Rectal smooth muscle tissue (tissue), 1 donor: ENCODE data around the gene DLG1.
"Not testable (repeated sequence)": the region's sequence is repeated elsewhere in the genome, so short reads cannot be mapped to it uniquely, and the experiment has no call there.

Experiments
- H3K27ac ChIP-seq: one replicate; pipeline ENCODE4 v1.7.0; 2013; ENCODE audit warnings: low read depth, low read length, inconsistent platforms
- H3K27me3 ChIP-seq: one replicate; pipeline ENCODE4 v1.7.0; 2013; ENCODE audit warnings: low read length; ENCODE audit not compliant: control insufficient read depth, insufficient read depth
- H3K36me3 ChIP-seq: one replicate; pipeline ENCODE4 v1.7.0; 2013; ENCODE audit warnings: low read length; ENCODE audit not compliant: control insufficient read depth, insufficient read depth
- H3K4me1 ChIP-seq: one replicate; pipeline ENCODE4 v1.7.0; 2013; ENCODE audit warnings: low read length; ENCODE audit not compliant: control insufficient read depth, insufficient read depth
- H3K4me3 ChIP-seq: one replicate; pipeline ENCODE4 v1.7.0; 2013; ENCODE audit warnings: low read length
- H3K9ac ChIP-seq: one replicate; pipeline ENCODE4 v1.7.0; 2013; ENCODE audit warnings: low read length

DLG1 gene

GRCh38 chr3:197082871-197083270, 215.5 kb downstream of the DLG1 start:
- Histone ChIP-seq H3K9ac (no peak overlapping the region), H3K36me3 (no peaks in the 10 kb centered on the region), H3K4me1 (no peaks in the 10 kb centered on the region), H3K27ac (no peak overlapping the region), H3K4me3 (no peak overlapping the region), H3K27me3 (no peaks in the 10 kb centered on the region)

- no peak overlapping the region for H3K4me3 ChIP-seq
- no peaks in the 10 kb centered on the region for H3K27me3 ChIP-seq
- no peak overlapping the region for H3K9ac ChIP-seq
- no peaks in the 10 kb centered on the region for H3K4me1 ChIP-seq
- H3K36me3 ChIP-seq, result peaks cover 2% of the 10 kb centered on the region
- H3K27ac ChIP-seq, result no peak overlapping the region
These were observed 218.1 kb downstream of the DLG1 start for GRCh38 chr3:197080344-197080743.

DNA sequence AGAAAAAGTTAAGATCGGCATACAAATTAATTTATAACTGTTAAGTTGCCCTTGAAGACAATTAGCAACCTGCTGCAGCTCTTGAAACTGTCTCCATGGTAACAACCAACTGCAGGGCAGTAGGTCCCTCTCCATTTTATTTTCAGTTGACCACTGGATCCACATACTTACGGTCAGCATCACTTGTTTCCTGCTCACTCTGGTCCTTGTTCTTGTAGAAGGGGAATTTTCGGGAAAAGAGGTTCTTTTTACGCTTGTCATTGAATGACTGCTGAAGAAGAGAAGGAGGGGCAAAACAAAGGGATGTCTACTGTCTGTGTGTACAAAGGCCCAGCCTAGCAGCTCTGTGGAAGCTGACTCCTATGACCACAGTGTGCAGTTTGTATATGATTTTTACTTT, 222.0 kb downstream of the DLG1 start:
- no peaks in the 10 kb centered on the region for H3K4me1 ChIP-seq
- H3K4me3 ChIP-seq, result no peak overlapping the region
- H3K36me3 ChIP-seq, result peaks cover 2% of the 10 kb centered on the region
- no peak overlapping the region for H3K9ac ChIP-seq
- no peak overlapping the region for H3K27ac ChIP-seq
- H3K27me3 ChIP-seq, result no peaks in the 10 kb centered on the region

GRCh38 chr3:197068077-197068476, 230.3 kb downstream of the DLG1 start:
- Histone ChIP-seq H3K27me3 (no peaks in the 10 kb centered on the region), H3K9ac (no peak overlapping the region), H3K36me3 (peaks cover 2% of the 10 kb centered on the region), H3K4me3 (no peak overlapping the region), H3K4me1 (no peaks in the 10 kb centered on the region), H3K27ac (no peak overlapping the region)

DNA sequence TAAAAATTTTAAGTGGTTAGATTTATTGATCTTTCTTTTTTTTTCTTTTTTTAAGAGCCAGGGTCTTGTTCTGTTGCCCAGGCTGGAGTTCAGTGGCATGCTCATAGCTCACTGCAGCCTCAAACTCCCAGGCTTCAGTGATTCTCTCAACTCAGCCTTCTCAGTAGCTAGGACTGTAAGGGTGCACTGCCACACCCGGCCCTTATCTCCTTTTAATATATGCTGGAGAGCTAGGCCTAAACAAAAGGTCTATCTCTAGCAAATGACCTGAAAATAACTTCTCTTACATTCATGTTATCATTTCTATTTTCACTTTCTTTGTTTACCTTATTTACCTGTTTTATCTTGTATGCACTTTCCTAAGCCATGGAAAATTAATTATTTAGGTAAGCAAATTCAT, 233.6 kb downstream of the DLG1 start:
- H3K4me1 ChIP-seq, result no peaks in the 10 kb centered on the region
- H3K27me3 ChIP-seq, result no peaks in the 10 kb centered on the region
- H3K27ac ChIP-seq, result no peak overlapping the region
- no peak overlapping the region for H3K9ac ChIP-seq
- no peak overlapping the region for H3K4me3 ChIP-seq
- peaks cover 2% of the 10 kb centered on the region for H3K36me3 ChIP-seq

- Histone ChIP-seq H3K4me1 (no peaks in the 10 kb centered on the region), H3K9ac (no peak overlapping the region), H3K27me3 (no peaks in the 10 kb centered on the region), H3K27ac (no peak overlapping the region), H3K4me3 (no peak overlapping the region), H3K36me3 (peaks cover 3% of the 10 kb centered on the region)
These were observed 236.0 kb downstream of the DLG1 start for GRCh38 chr3:197062446-197062845.

DNA sequence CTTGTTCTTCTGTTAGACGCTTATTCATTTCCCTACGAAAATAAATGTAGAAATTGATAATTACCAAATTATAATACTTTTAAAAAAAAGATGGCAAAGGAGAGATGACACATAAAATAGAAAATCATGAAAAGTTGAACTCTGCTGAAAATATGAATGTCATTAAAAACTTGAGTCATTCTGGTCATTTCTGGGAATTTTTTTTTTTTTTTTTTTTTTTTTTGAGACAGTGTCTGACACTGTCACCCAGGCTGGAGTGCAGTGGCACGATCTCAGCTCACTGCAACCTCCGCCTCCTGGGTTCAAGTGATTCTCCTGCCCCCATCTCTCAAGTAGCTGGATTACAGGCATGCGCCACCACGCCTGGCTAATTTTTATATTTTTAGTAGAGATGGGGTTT, 246.8 kb downstream of the DLG1 start:
- not testable (repeated sequence) for H3K4me1 ChIP-seq, H3K4me3 ChIP-seq, H3K27ac ChIP-seq, H3K36me3 ChIP-seq, H3K27me3 ChIP-seq, H3K9ac ChIP-seq

- H3K9ac ChIP-seq, result no peak overlapping the region
- H3K4me3 ChIP-seq, result no peak overlapping the region
- no peaks in the 10 kb centered on the region for H3K36me3 ChIP-seq
- H3K27ac ChIP-seq, result no peak overlapping the region
- no peaks in the 10 kb centered on the region for H3K27me3 ChIP-seq
- no peaks in the 10 kb centered on the region for H3K4me1 ChIP-seq
These were observed 247.9 kb downstream of the DLG1 start for GRCh38 chr3:197050511-197050910.

DNA sequence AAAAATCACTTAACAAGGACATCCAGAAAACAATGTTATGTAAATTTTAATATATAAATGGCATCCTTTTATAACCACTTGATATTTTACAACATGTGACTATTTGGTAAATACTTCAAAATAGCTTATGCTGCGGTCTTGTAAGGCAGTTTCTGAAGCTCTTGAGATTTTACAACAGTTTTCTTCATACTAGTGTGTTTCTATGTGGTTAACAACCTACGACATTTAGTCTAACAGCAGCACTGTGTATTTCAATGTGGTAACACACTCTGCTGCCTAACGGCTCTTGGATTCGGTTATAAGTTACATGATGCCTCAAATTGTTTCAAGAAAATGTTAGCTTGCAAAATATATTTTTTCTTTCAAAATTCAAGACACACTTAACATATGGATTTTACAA, 255.9 kb downstream of the DLG1 start:
- H3K27me3 ChIP-seq, result no peaks in the 10 kb centered on the region
- no peak overlapping the region for H3K4me3 ChIP-seq
- peaks cover 2% of the 10 kb centered on the region for H3K36me3 ChIP-seq
- no peak overlapping the region for H3K27ac ChIP-seq
- H3K4me1 ChIP-seq, result no peaks in the 10 kb centered on the region
- no peak overlapping the region for H3K9ac ChIP-seq

DNA sequence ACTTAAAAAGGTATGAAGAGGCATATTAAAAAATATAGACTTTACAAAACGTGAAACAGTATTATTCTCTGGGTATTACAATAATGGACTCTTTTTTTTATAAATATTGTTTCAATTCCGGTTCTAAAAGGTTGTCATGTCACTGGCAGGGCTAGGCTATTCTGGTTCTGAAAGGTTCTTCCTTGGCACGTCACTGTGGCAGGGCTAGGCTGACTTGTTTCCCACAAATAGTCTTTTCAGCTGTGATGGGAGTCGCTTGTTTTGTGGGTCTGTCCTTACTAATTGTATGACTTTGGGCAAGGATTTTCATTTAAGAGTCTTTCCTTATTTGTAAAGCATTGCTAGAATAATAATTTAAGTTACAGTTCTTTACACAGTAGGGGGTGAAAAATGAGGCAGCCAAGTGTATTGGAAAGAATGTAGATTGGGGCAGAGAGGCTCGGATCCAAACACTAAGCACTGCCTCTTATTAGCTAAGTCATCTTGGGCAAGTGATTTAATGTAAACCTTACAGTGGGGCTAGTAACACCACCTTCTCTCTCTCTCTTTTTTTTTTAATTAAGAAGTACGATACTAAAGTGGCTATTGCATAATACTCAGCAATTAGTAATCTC, 256.4 kb downstream of the DLG1 start:
- H3K9ac ChIP-seq, result no peak overlapping the region
- H3K4me1 ChIP-seq, result no peaks in the 10 kb centered on the region
- H3K27me3 ChIP-seq, result no peaks in the 10 kb centered on the region
- H3K27ac ChIP-seq, result no peak overlapping the region
- H3K4me3 ChIP-seq, result no peak overlapping the region
- H3K36me3 ChIP-seq, result peaks cover 2% of the 10 kb centered on the region

- Histone ChIP-seq H3K4me3 (no peak overlapping the region), H3K9ac (no peak overlapping the region), H3K27me3 (no peaks in the 10 kb centered on the region), H3K36me3 (peaks cover 2% of the 10 kb centered on the region), H3K4me1 (no peaks in the 10 kb centered on the region), H3K27ac (no peak overlapping the region)
These were observed 257.8 kb downstream of the DLG1 start for GRCh38 chr3:197040658-197041057.

DNA sequence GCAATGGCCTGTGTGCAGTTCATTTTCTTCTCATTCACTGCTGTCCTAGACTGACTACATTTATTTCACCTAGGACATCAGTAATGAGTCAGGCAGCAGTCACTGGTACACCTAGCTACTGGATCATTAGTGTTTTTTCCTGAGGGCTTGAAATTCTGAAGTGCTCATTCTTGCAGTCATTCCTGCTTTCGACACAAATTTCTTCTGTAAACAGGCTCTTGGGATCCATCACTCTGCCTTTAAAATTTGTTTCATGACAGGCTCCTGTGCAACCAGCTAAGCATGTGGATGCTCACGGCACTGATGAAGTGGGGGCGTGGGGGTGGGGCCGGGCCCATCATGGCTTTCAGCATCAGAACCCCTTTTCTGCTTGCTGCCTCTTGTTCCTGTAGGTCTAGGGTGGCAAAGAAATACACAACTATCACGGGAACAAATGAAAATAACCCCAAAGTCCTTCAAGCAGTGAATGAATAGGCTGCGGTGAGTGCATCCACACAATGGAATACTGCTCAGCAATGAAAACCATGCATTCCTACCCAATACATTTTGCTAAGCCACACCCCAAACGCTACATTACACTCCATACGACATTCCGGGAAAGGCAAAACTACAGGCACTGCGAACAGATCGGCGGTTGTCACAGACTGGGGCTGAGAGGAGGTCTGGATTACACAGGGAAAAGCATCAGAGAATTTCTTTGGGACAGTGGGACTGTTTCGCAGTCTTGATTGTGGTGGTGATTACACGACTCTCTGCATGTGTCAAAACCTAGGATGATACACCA, 259.5 kb downstream of the DLG1 start:
- Histone ChIP-seq H3K4me1 (no peaks in the 10 kb centered on the region), H3K4me3 (no peak overlapping the region), H3K27ac (no peak overlapping the region), H3K9ac (no peak overlapping the region), H3K27me3 (no peaks in the 10 kb centered on the region), H3K36me3 (peaks cover 2% of the 10 kb centered on the region)

GRCh38 chr3:197035577-197035976, 262.8 kb downstream of the DLG1 start:
- no peak overlapping the region for H3K4me3 ChIP-seq
- H3K27me3 ChIP-seq, result no peaks in the 10 kb centered on the region
- H3K36me3 ChIP-seq, result peaks cover 2% of the 10 kb centered on the region
- no peaks in the 10 kb centered on the region for H3K4me1 ChIP-seq
- no peak overlapping the region for H3K27ac ChIP-seq
- no peak overlapping the region for H3K9ac ChIP-seq
